ENCODE measurements around the gene IGSF8. TPM values are rescaled to one million over a fixed set of nuclear protein-coding genes. Genes with fewer than 3 reads are reported as not detected.
"Not testable (repeated sequence)": the region's sequence is repeated elsewhere in the genome, so short reads cannot be mapped to it uniquely, and the experiment has no call there.

IGSF8 gene
- total and polyA plus RNA-seq, 5 experiments from 2014 or later: 40.2 to 74.5 (median 67.9) TPM

DNA sequence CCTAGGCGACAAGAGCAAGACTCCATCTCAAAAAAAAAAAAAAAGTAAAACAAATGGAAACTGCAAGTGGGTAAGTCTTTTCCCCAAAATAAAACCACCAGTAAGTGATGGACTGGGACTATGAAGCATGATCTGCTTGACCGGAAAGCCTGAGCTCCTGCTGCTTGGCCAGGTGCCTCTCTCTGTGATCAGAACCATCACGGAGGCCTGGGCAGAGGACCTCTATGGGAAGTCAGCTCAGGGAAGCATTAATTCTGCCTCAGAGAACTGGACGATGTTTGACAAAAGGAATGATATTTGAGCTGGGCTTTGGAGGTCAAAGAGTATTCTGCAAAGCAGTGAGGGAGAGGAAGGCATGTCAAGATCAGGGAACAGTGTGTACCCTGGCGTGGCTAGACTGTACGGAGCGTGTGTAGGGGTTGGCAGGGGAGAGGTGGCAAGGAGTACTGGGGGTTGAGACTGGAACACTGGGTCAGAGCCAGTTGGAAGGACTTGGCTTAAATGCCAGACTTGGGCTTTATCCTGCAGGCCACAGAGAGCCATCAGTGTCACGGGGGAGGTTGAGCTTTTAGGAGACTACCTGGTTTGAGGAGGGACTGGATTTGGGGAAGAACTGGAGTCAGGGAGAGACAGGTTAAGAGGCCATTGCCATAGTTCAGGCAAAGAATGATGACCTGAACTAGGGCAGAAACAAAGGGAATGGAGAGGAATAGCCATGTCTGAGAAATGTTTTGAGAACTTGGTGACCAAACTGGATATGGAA, 33.6 kb upstream of the IGSF8 start:
- POLR2A ChIA-PET: no interaction called here
- ATAC-seq (no peak), DNase-seq (no peak)
- Mint-ChIP-seq H3K27me3 (peaks cover 0 to 13% (median 6%) of the 10 kb centered on the region in 5 donors), H3K36me3 (no peaks in the 10 kb centered on the region), H3K27ac (no peak overlapping the region), H3K9me3 (no peaks in the 10 kb centered on the region), H3K4me3 (no peak overlapping the region), H3K4me1 (peaks cover 0 to 1% (median 0%) of the 10 kb centered on the region in 4 donors)

DNA sequence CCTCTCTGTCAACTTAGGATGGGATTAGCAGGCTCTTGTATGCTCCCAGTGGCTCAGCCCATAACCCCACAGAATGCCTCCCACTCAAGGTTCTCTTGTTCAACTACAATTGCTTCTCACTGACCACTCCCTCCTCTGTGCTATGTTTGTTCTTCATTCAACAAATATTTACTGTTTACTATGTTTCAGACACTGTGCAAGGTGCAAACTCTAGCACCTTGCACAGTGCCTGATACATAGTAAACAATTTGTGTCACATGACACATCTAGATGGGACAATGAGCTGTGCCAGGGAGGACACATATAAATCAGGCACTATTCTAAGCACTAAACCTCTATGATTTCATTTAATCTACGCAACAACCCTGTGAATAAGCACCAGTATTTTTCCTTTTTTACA, 32.5 kb upstream of the IGSF8 start:
- Mint-ChIP-seq H3K4me1 (peaks cover 0 to 1% (median 0%) of the 10 kb centered on the region in 4 donors), H3K27ac (no peak overlapping the region), H3K27me3 (peaks cover 0 to 13% (median 6%) of the 10 kb centered on the region in 5 donors), H3K36me3 (no peaks in the 10 kb centered on the region), H3K4me3 (no peak overlapping the region), H3K9me3 (no peaks in the 10 kb centered on the region)
- DNase-seq (no peak), ATAC-seq (no peak)
- POLR2A ChIA-PET: no interaction called here

DNA sequence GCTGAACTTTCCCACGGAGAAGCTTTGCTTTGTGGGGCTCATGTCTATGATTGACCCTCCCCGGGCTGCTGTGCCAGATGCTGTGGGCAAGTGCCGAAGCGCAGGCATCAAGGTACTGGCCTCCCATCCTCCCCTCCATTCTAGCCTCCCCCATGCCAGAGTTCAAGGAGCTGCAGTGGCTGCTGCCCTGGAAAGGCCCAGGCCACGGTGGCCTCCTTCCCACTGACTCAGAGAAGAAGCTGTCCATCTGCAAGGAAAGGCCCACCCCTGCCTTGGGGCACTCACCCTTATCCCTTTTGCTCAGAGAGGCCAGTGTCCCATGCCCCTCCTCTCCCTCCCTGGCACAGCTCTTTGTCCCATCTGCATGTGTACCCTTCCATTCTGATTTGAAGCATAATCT, 32.1 kb upstream of the IGSF8 start:
- Mint-ChIP-seq H3K9me3 (no peaks in the 10 kb centered on the region), H3K4me1 (peaks cover 0 to 1% (median 0%) of the 10 kb centered on the region in 4 donors), H3K27me3 (peaks cover 0 to 13% (median 6%) of the 10 kb centered on the region in 5 donors), H3K4me3 (no peak overlapping the region), H3K27ac (no peak overlapping the region), H3K36me3 (no peaks in the 10 kb centered on the region)
- no peak for DNase-seq
- ATAC-seq: no peak
- POLR2A ChIA-PET: no interaction called here

DNA sequence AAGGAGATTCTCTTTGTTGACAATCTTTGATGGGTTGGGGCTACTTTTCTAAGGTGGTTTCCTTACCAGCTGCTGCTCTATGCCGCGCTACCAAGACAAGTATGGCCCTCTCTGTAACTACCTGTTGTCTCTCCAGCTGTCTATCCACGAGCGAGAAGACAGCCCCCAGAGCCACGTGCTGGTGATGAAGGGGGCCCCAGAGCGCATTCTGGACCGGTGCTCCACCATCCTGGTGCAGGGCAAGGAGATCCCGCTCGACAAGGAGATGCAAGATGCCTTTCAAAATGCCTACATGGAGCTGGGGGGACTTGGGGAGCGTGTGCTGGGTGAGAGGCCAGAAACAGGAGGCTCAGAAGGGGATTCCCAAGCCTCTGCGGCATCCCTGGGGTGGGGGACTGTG, 31.5 kb upstream of the IGSF8 start:
- Mint-ChIP-seq H3K4me3 (no peak overlapping the region), H3K27ac (no peak overlapping the region), H3K4me1 (peaks cover 0 to 1% (median 0%) of the 10 kb centered on the region in 4 donors), H3K27me3 (peaks cover 0 to 13% (median 5%) of the 10 kb centered on the region in 5 donors), H3K36me3 (no peaks in the 10 kb centered on the region), H3K9me3 (no peaks in the 10 kb centered on the region)
- no peak for DNase-seq
- no peak for ATAC-seq
- POLR2A ChIA-PET: no interaction called here

DNA sequence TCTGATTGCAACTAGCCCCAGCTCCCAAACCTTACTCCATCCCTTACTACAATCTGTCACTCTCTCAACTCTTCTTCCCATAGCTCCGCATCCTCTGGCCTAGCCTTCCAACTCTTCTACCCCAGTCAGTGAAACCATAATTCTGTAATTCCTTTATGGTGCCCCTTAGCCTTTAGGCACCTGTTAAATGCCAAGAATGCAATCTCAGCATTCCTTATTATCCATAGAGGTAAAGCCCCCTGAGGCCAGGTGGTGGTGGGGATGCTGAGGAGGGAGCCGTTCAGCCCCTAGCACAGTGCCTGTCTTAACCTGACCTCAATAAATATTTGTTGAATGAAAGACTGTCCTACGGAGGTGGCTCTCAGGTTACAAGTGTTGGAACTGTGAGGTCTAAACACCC, 31.1 kb upstream of the IGSF8 start:
- Mint-ChIP-seq H3K4me1 (peaks cover 0 to 1% (median 0%) of the 10 kb centered on the region in 4 donors), H3K27me3 (peaks cover 0 to 13% (median 4%) of the 10 kb centered on the region in 5 donors), H3K36me3 (no peaks in the 10 kb centered on the region), H3K4me3 (no peak overlapping the region), H3K9me3 (no peaks in the 10 kb centered on the region), H3K27ac (no peak overlapping the region)
- DNase-seq: no peak
- POLR2A ChIA-PET: no interaction called here
- no peak for ATAC-seq

DNA sequence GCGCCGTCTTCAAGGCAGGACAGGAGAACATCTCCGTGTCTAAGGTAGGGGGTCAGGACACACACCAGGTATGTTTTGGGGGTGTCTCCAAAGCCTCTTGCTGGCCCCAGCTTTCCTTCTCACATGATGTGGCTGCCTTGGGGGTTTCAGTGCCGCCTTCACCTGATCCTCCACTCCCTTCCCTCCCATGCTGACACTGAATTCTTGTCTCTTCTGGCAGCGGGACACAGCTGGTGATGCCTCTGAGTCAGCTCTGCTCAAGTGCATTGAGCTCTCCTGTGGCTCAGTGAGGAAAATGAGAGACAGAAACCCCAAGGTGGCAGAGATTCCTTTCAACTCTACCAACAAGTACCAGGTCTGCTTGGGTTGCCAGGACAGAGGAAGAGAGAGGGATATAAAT, 30.6 kb upstream of the IGSF8 start:
- POLR2A ChIA-PET: no interaction called here
- ATAC-seq: no peak
- Mint-ChIP-seq H3K4me1 (peaks cover 0 to 1% (median 0%) of the 10 kb centered on the region in 4 donors), H3K9me3 (no peaks in the 10 kb centered on the region), H3K27ac (no peak overlapping the region), H3K4me3 (no peak overlapping the region), H3K27me3 (peaks cover 0 to 13% (median 4%) of the 10 kb centered on the region in 5 donors), H3K36me3 (no peaks in the 10 kb centered on the region)
- no peak for DNase-seq

DNA sequence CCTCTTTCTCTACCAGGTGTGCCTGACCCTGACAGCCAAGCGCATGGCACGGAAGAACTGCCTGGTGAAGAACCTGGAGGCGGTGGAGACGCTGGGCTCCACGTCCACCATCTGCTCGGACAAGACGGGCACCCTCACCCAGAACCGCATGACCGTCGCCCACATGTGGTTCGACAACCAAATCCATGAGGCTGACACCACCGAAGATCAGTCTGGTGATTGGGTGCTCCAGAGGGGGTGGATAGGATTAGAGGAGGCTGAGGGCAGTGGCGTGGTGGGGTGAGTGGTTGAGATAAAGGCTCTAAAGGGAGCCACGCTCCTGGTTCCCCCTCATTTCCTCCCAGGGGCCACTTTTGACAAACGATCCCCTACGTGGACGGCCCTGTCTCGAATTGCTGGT, 30.2 kb upstream of the IGSF8 start:
- H3K27me3 Mint-ChIP-seq: peaks cover 0 to 13% (median 4%) of the 10 kb centered on the region in 5 donors
- ATAC-seq (no peak), DNase-seq (no peak)
- no peaks in the 10 kb centered on the region for H3K9me3 Mint-ChIP-seq
- no peak overlapping the region for H3K4me3 Mint-ChIP-seq
- no peaks in the 10 kb centered on the region for H3K36me3 Mint-ChIP-seq
- no peaks in the 10 kb centered on the region for H3K4me1 Mint-ChIP-seq
- POLR2A ChIA-PET: no interaction called here
- H3K27ac Mint-ChIP-seq: no peak overlapping the region

DNA sequence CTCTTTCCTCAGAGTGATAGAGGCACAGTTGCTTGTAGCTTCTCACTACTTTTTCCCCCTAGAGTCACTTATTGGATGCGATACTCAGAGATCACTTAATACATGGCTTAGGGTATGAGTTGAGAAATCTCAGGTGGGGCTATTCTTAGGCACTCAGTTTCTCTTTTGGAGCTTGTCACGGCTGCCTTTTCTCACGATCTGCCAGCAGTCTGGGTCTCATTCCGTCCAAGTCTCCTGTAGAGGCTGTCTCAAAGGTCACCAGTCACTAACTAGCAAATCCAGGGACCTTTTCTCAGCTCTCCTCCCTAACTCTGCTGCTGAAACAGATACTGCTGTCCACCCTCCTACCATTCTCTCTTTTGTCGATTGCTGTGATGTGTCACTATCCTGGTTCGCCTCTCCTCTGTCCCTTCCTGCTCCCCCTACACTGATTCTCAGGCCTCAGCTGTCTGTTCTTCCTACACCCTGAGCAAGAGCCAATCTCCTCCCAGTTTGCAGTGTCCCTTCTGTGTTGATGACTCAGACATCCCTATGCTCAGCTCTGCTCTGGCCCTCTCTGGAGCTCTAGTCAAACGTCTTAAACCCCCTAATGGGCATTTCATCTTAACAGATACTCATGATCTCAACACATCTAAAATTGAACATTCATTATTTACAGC, 29.6 kb upstream of the IGSF8 start:
- Mint-ChIP-seq H3K27me3 (peaks cover 0 to 13% (median 4%) of the 10 kb centered on the region in 5 donors), H3K36me3 (no peaks in the 10 kb centered on the region), H3K27ac (peak overlapping the region in 1 of 10 donors; percentile 28), H3K4me1 (no peaks in the 10 kb centered on the region), H3K9me3 (no peaks in the 10 kb centered on the region), H3K4me3 (no peak overlapping the region)
- POLR2A ChIA-PET: no interaction called here
- ATAC-seq (no peak), DNase-seq (no peak)

DNA sequence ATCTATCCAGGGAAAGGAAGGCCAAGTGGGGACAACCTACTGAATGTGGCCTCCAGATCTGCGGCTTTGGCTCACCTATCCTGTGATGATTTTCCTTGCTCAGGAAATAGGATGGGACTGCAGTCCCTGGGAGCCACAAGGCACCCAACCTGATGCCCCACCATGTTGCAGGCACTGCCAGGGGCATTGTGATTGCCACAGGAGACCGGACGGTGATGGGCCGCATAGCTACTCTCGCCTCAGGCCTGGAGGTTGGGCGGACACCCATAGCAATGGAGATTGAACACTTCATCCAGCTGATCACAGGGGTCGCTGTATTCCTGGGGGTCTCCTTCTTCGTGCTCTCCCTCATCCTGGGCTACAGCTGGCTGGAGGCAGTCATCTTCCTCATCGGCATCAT, 29.0 kb upstream of the IGSF8 start:
- peaks cover 0 to 10% (median 4%) of the 10 kb centered on the region in 5 donors for H3K27me3 Mint-ChIP-seq
- DNase-seq (no peak), ATAC-seq (no peak)
- H3K4me1 Mint-ChIP-seq: no peaks in the 10 kb centered on the region
- POLR2A ChIA-PET: no interaction called here
- H3K9me3 Mint-ChIP-seq: no peaks in the 10 kb centered on the region
- no peak overlapping the region for H3K27ac Mint-ChIP-seq
- H3K36me3 Mint-ChIP-seq: no peaks in the 10 kb centered on the region
- no peak overlapping the region for H3K4me3 Mint-ChIP-seq

DNA sequence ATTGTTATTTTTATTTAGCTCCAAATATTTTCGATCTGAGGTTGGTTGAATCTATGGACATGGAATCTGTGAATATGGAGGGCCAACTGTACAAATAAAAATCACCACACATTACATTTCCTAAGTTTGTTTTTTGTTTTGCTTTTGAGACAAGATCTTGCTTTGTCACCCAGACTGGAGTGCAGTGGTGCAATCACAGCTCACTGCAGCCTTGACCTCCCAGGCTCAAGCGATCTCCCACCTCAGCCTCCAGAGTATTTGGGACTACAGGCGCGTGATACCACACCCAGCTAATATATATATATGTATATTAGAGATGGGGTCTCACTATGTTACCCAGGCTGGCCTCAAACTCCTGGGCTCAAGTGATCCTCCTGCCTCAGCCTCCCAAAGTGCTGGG, 27.9 kb upstream of the IGSF8 start:
- DNase-seq, H3K9me3 Mint-ChIP-seq, POLR2A ChIA-PET, H3K4me1 Mint-ChIP-seq, H3K4me3 Mint-ChIP-seq, H3K36me3 Mint-ChIP-seq, ATAC-seq, H3K27me3 Mint-ChIP-seq: not testable (repeated sequence)
- H3K27ac Mint-ChIP-seq: peak overlapping the region in 1 of 10 donors; percentile 59

DNA sequence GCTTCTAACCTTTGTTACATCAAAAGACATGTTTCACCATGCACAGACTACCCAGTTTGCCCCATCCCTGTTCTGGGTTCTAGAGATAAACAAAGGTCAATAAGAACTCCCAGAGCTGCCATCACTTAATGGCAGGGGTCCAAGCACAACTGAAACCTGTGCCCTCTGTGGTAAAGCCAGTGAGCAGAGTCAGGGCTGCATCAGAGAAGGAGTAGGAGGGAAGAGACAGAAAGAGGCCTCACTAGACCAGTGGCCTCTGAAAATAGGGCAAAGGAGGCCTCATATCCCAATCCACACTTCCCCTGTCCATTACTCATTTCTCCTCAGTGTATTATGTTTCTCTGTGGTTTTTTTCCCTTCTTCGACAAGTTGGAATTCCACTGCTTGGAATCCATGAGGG, 27.3 kb upstream of the IGSF8 start:
- peak overlapping the region in 1 of 10 donors; percentile 34 for H3K27ac Mint-ChIP-seq
- ATAC-seq (no peak), DNase-seq (no peak)
- no peak overlapping the region for H3K4me3 Mint-ChIP-seq
- H3K4me1 Mint-ChIP-seq: no peaks in the 10 kb centered on the region
- H3K27me3 Mint-ChIP-seq: peaks cover 0 to 4% (median 2%) of the 10 kb centered on the region in 5 donors
- H3K36me3 Mint-ChIP-seq: no peaks in the 10 kb centered on the region
- POLR2A ChIA-PET: no interaction called here
- H3K9me3 Mint-ChIP-seq: no peaks in the 10 kb centered on the region

DNA sequence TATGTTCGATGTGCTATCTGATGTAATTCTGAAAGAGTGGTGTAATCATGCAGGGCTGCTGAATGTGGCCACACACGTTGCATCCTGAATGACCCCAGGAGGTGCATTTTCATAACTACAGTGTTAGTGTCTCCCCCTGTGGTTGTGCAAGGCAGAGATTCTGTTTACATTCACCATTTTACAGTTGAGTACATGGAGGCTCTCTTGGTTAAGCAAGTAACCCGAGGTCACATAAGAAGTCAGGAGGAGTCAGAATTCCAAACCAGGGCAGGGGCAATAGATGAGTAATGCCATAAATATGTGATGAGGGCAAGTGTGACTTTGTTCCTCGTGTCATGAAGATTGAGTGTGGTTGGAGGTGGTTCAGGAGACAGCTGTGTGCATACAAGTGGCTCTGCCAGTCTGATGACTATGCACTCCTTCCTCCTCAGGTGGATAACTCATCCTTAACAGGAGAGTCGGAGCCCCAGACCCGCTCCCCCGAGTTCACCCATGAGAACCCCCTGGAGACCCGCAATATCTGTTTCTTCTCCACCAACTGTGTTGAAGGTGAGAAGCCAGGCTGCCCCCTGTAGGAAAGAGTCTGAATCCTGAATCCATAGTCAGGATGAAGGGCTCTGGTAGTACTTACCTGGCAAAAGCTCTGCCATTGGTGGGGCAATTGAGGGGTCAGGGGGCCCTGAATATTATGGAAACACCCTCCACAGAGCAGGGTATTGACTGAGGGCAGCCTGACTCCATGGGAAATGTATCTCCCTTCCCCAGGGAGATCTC, 26.5 kb upstream of the IGSF8 start:
- POLR2A ChIA-PET: no interaction called here
- Mint-ChIP-seq H3K27ac (no peak overlapping the region), H3K4me3 (no peak overlapping the region), H3K9me3 (no peaks in the 10 kb centered on the region), H3K4me1 (no peaks in the 10 kb centered on the region), H3K27me3 (peaks cover 0 to 4% (median 0%) of the 10 kb centered on the region in 5 donors), H3K36me3 (no peaks in the 10 kb centered on the region)
- ATAC-seq (no peak), DNase-seq (no peak)

DNA sequence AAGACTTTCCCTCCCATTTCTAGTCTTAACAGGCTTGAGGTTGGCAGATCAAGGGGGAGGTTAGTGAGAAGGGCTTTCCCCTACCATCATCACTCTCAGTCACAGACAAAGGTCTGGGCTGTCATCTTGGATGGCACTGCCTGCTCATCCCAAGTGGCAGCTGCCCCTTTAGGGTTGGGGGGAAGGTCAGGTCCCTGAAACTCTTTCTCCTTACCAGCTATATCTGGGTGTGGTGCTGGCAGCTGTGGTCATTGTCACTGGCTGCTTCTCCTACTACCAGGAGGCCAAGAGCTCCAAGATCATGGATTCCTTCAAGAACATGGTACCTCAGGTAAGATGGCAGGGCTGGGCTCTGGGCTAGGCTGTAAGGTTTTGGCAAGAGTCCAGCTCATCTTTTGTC, 25.3 kb upstream of the IGSF8 start:
- H3K4me3 Mint-ChIP-seq: no peak overlapping the region
- H3K4me1 Mint-ChIP-seq: no peaks in the 10 kb centered on the region
- no peaks in the 10 kb centered on the region for H3K36me3 Mint-ChIP-seq
- no peaks in the 10 kb centered on the region for H3K9me3 Mint-ChIP-seq
- H3K27me3 Mint-ChIP-seq: peaks cover 0 to 4% (median 0%) of the 10 kb centered on the region in 5 donors
- H3K27ac Mint-ChIP-seq: peak overlapping the region in 1 of 10 donors; percentile 12
- ATAC-seq: no peak
- POLR2A ChIA-PET: no interaction called here
- DNase-seq: no peak

All from naive thymus-derived CD8-positive, alpha-beta T cell (primary cell).